Hepatocyte (in vitro differentiated cells): ENCODE measurements around the gene MEGF10.

Experiments used
- EZH2 ChIP-seq: fragments of 200-600 bp; sonication (generic); IDR thresholded peaks from 2 replicates; pipeline ENCODE4 v1.6.1; 2016; ENCODE audit warnings: antibody characterized with exemption, mild to moderate bottlenecking, borderline replicate concordance
- TF ChIP-seq, protein P1 (sequence below): fragments of 200-600 bp; sonication (generic); IDR thresholded peaks from 2 replicates; pipeline ENCODE4 v1.5.1; 2016; ENCODE audit warnings: antibody characterized with exemption, mild to moderate bottlenecking; ENCODE audit not compliant: poor library complexity

DNA sequence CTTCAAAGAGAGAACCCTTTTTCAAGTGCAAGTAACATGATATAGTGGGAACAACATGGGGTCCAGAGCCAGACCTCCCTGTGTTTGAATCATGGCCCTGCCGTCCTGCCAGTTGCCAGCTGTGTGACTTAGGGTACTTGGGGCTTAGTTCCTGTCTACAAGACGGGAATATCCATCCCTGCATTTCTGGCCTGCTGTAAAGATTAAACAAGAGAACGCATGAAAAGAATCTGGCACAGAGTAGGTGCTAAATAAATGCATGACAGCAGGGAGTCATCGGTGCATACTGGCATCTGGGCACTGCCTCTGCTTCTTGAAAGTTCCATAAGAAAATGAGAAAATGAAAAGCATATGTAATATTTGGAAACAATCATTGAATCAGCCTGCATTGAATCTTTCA is 149.0 kb downstream of the MEGF10 start:
- TF ChIP-seq, protein P1, sequence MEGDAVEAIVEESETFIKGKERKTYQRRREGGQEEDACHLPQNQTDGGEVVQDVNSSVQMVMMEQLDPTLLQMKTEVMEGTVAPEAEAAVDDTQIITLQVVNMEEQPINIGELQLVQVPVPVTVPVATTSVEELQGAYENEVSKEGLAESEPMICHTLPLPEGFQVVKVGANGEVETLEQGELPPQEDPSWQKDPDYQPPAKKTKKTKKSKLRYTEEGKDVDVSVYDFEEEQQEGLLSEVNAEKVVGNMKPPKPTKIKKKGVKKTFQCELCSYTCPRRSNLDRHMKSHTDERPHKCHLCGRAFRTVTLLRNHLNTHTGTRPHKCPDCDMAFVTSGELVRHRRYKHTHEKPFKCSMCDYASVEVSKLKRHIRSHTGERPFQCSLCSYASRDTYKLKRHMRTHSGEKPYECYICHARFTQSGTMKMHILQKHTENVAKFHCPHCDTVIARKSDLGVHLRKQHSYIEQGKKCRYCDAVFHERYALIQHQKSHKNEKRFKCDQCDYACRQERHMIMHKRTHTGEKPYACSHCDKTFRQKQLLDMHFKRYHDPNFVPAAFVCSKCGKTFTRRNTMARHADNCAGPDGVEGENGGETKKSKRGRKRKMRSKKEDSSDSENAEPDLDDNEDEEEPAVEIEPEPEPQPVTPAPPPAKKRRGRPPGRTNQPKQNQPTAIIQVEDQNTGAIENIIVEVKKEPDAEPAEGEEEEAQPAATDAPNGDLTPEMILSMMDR, result no peak
- TF ChIP-seq EZH2, result no peak
